RPMI7951 (cell line): ENCODE data around the gene TM4SF4. TPM values are rescaled to one million over a fixed set of nuclear protein-coding genes. Genes with fewer than 3 reads are reported as not detected.

Experiments
- DNase-seq: peaks from one replicate; pipeline ENCODE4 v3.0.0-alpha.2; 2012; ENCODE audit warnings: low read depth
- total RNA-seq: library from RNA; depleted of rRNA; stranded (reverse); fragments of >200 nt; shearing (Covaris generic); gene quantifications from 2 replicates; pipeline ENCODE4 v1.2.3, GENCODE V29; 2014

The TM4SF4 gene
- total RNA-seq, 1 experiment from 2014 or later = not detected

GRCh38 chr3:149454746-149455145 lies 19.8 kb upstream of the TM4SF4 start:
- DNase-seq = no peak

GRCh38 chr3:149455366-149455765 lies 19.1 kb upstream of the TM4SF4 start:
- no peak for DNase-seq

- no peak for DNase-seq
Observed at GRCh38 chr3:149455989-149456388, 18.5 kb upstream of the TM4SF4 start.

GRCh38 chr3:149459491-149460059 lies 14.9 kb upstream of the TM4SF4 start:
- DNase-seq = no peak

- DNase-seq = no peak
Observed at GRCh38 chr3:149460117-149460516, 14.4 kb upstream of the TM4SF4 start.

- no peak for DNase-seq
Observed at GRCh38 chr3:149462051-149462450, 12.4 kb upstream of the TM4SF4 start.

GRCh38 chr3:149462581-149463011 lies 11.9 kb upstream of the TM4SF4 start:
- peak; percentile 23 for DNase-seq

- no peak for DNase-seq
Observed at GRCh38 chr3:149463921-149464320, 10.6 kb upstream of the TM4SF4 start.

- DNase-seq = no peak
Observed at GRCh38 chr3:149464542-149465328, 9.8 kb upstream of the TM4SF4 start.

GRCh38 chr3:149465351-149465883 lies 9.1 kb upstream of the TM4SF4 start:
- DNase-seq = no peak

- DNase-seq = peak; percentile 63
Observed at GRCh38 chr3:149466192-149466591, 8.3 kb upstream of the TM4SF4 start.

- DNase-seq = no peak
Observed at GRCh38 chr3:149468504-149469212, 5.8 kb upstream of the TM4SF4 start.

GRCh38 chr3:149470381-149470780 lies 4.1 kb upstream of the TM4SF4 start:
- no peak for DNase-seq

GRCh38 chr3:149472030-149472797 lies 2.3 kb upstream of the TM4SF4 start:
- DNase-seq = peak; percentile 29

GRCh38 chr3:149473357-149474249 lies 894 bp upstream of the TM4SF4 start:
- peak; percentile 90 for DNase-seq

- DNase-seq = no peak
Observed at GRCh38 chr3:149475451-149476060, 1.1 kb downstream of the TM4SF4 start.

GRCh38 chr3:149476225-149476624 lies 1.7 kb downstream of the TM4SF4 start:
- DNase-seq = no peak

GRCh38 chr3:149479621-149480325 lies 5.3 kb downstream of the TM4SF4 start:
- peak; percentile 34 for DNase-seq

- DNase-seq = peak; percentile 87
Observed at GRCh38 chr3:149480326-149481017, 6.0 kb downstream of the TM4SF4 start.
